GM12878 (cell line): ENCODE results near the gene DDX21. TPM values are rescaled to one million over a fixed set of nuclear protein-coding genes. Genes with fewer than 3 reads are reported as not detected.

ENCODE experiments used
- ATF3 ChIP-seq: IDR thresholded peaks from 2 replicates; pipeline ENCODE4 v1.6.1; 2011; ENCODE audit warnings: low read depth, mild to moderate bottlenecking, low read length, moderate library complexity, borderline replicate concordance; ENCODE audit errors: extremely low read depth
- BCLAF1 ChIP-seq: fragments of 450-650 bp; IDR thresholded peaks from 2 replicates; pipeline ENCODE4 v1.6.1; 2017; ENCODE audit warnings: antibody characterized with exemption, mild to moderate bottlenecking, moderate library complexity
- CEBPB ChIP-seq, 2 experiments: fragments of 150-350 bp in 1 of 2; IDR thresholded peaks; 2 replicates each; pipeline ENCODE4 v1.6.1; 2012 to 2014; ENCODE audit warnings: low read depth in 2 of 2, low read length in 2 of 2, borderline replicate concordance in 1 of 2, inconsistent platforms in 1 of 2
- DPF2 ChIP-seq: fragments of 450-650 bp; IDR thresholded peaks from 2 replicates; pipeline ENCODE4 v1.6.1; 2017; ENCODE audit warnings: mild to moderate bottlenecking
- E2F8 ChIP-seq: fragments of 450-650 bp; IDR thresholded peaks from 2 replicates; pipeline ENCODE4 v1.6.1; 2018; ENCODE audit warnings: mild to moderate bottlenecking, low read depth, moderate library complexity; ENCODE audit not compliant: partially characterized antibody
- EZH2 ChIP-seq: IDR thresholded peaks from 2 replicates; pipeline ENCODE4 v1.6.1; 2012; ENCODE audit warnings: low read depth, mild to moderate bottlenecking, control low read depth, inconsistent platforms, low read length, borderline replicate concordance; ENCODE audit not compliant: control insufficient read depth
- HDAC2 ChIP-seq: fragments of 200-600 bp; sonication (generic); IDR thresholded peaks from 2 replicates; pipeline ENCODE4 v1.6.1; 2017
- IRF5 ChIP-seq: fragments of 450-650 bp; IDR thresholded peaks from 2 replicates; pipeline ENCODE4 v1.6.1; 2017; ENCODE audit warnings: borderline replicate concordance
- JUNB ChIP-seq: IDR thresholded peaks from 2 replicates; pipeline ENCODE4 v1.6.1; 2016; ENCODE audit warnings: antibody characterized with exemption, mild to moderate bottlenecking
- KAT2A ChIP-seq: conservative IDR thresholded peaks from 2 replicates; pipeline ENCODE4 v1.6.1; 2011; ENCODE audit warnings: low read depth, low read length; ENCODE audit not compliant: control insufficient read depth
- MLLT1 ChIP-seq: fragments of 450-650 bp; IDR thresholded peaks from 2 replicates; pipeline ENCODE4 v1.6.1; 2016; ENCODE audit warnings: mild to moderate bottlenecking
- NFYA ChIP-seq: IDR thresholded peaks from 2 replicates; pipeline ENCODE4 v1.6.1; 2011; ENCODE audit warnings: low read depth, mild to moderate bottlenecking, low read length, improper control_type of control experiment, borderline replicate concordance
- NR2C2 ChIP-seq: IDR thresholded peaks from 2 replicates; pipeline ENCODE4 v1.6.1; 2011; ENCODE audit warnings: borderline replicate concordance, low read depth; ENCODE audit not compliant: control insufficient read depth, insufficient read length
- NR2F1 ChIP-seq: fragments of 450-650 bp; conservative IDR thresholded peaks from 2 replicates; pipeline ENCODE4 v1.6.1; 2017; ENCODE audit warnings: mild to moderate bottlenecking
- SREBF1 ChIP-seq: IDR thresholded peaks from 2 replicates; pipeline ENCODE4 v1.6.1; 2012; ENCODE audit warnings: mild to moderate bottlenecking, low read length
- SUPT20H ChIP-seq: IDR thresholded peaks from 2 replicates; pipeline ENCODE4 v1.6.1; 2011; ENCODE audit warnings: low read depth, mild to moderate bottlenecking, low read length, moderate library complexity, borderline replicate concordance; ENCODE audit not compliant: control insufficient read depth
- SUZ12 ChIP-seq: fragments of 200-600 bp; sonication (generic); IDR thresholded peaks from one replicate; pipeline ENCODE4 v1.6.1; 2018; ENCODE audit warnings: antibody characterized with exemption, mild to moderate bottlenecking; ENCODE audit not compliant: unreplicated experiment
- TARDBP ChIP-seq: IDR thresholded peaks from 2 replicates; pipeline ENCODE4 v1.6.1; 2016; ENCODE audit warnings: borderline replicate concordance
- TCF12 ChIP-seq: IDR thresholded peaks from 2 replicates; pipeline ENCODE4 v1.6.1; 2011; ENCODE audit warnings: low read depth, mild to moderate bottlenecking, low read length
- YBX1 ChIP-seq: fragments of 450-650 bp; IDR thresholded peaks from 2 replicates; pipeline ENCODE4 v1.6.1; 2016; ENCODE audit warnings: antibody characterized with exemption
- ZNF24 ChIP-seq: fragments of 450-650 bp; IDR thresholded peaks from 2 replicates; pipeline ENCODE4 v1.6.1; 2017; ENCODE audit warnings: antibody characterized with exemption, mild to moderate bottlenecking
- polyA plus RNA-seq, 11 experiments: library from polyadenylated mRNA; depleted of rRNA in 4 of 11; unstranded in 6 of 11; stranded (reverse) in 5 of 11; fragments of >200 nt; fragmentation: Nextera tagmentation in 4 of 11; fragmentation: Illumina TruSeq in 1 of 11; extraction: Ambion mirVana in 4 of 11; extraction: Trizol in 1 of 11; gene quantifications; 1 replicate in 1 of 11; 2 replicates in 10 of 11; pipeline versions ENCODE4 v1.2.1 to v1.2.3, GENCODE V29; 2011 to 2016; ENCODE audit warnings: inconsistent platforms in 2 of 11, missing spikeins in 2 of 11, low read depth in 1 of 11
- total RNA-seq, 4 experiments: library from RNA; depleted of rRNA in 3 of 4; stranded (reverse); fragments of >200 nt in 3 of 4; fragmentation: Illumina TruSeq in 1 of 4; extraction: Trizol in 1 of 4; gene quantifications; 2 replicates each; pipeline versions ENCODE4 v1.2.1 to v1.2.3, GENCODE V29; 2013 to 2021

DDX21 gene
- total and polyA plus RNA-seq, 10 of the 15 experiments (the other 5 are each of a cell fraction or from before 2014, with no cell fraction given), result 41.1 to 182 (median 116) TPM

GRCh38 chr10:68988530-68989316, 32.8 kb downstream of the DDX21 start, which contains the start of gene KIFBP (continued):
- TF ChIP-seq IRF5, result no peak
- TF ChIP-seq NR2C2, result no peak
- TF ChIP-seq KAT2A, result no peak
- TF ChIP-seq NR2F1, result peak; percentile 30; the same call in 1 of the 2 replicates
- TF ChIP-seq SUZ12, result no peak
- peak; percentile 14; the same call in 1 of the 2 replicates for TF ChIP-seq NFYA
- TF ChIP-seq DPF2, result 0 out of 2 replicates have a peak, but pooled peaks have one; percentile 59
- no peak for TF ChIP-seq ZNF24
- TF ChIP-seq CEBPB (IDR thresholded peaks at IDR 0.05; ENCODE audit: borderline replicate concordance in 1 of 2, low read depth in 2 of 2, low read length in 2 of 2), result no peak
- TF ChIP-seq TCF12, result no peak
- TF ChIP-seq ATF3, result peak; percentile 86; the same call in 1 of the 2 replicates
- TF ChIP-seq EZH2, result no peak
- no peak for TF ChIP-seq SREBF1
- no peak for TF ChIP-seq TARDBP
- TF ChIP-seq HDAC2, result no peak
- peak; percentile 86 for TF ChIP-seq E2F8
- no peak for TF ChIP-seq MLLT1
- TF ChIP-seq YBX1, result no peak
- TF ChIP-seq JUNB, result no peak
- no peak for TF ChIP-seq BCLAF1
- TF ChIP-seq SUPT20H, result no peak
